Measurements from ENCODE around the gene AUTS2.
"Not testable (repeated sequence)": the region's sequence is repeated elsewhere in the genome, so short reads cannot be mapped to it uniquely, and the experiment has no call there.

AUTS2 gene

GRCh38 chr7:70727861-70728260 lies 1129.6 kb downstream of the AUTS2 start:
- no peak for DNase-seq

DNA sequence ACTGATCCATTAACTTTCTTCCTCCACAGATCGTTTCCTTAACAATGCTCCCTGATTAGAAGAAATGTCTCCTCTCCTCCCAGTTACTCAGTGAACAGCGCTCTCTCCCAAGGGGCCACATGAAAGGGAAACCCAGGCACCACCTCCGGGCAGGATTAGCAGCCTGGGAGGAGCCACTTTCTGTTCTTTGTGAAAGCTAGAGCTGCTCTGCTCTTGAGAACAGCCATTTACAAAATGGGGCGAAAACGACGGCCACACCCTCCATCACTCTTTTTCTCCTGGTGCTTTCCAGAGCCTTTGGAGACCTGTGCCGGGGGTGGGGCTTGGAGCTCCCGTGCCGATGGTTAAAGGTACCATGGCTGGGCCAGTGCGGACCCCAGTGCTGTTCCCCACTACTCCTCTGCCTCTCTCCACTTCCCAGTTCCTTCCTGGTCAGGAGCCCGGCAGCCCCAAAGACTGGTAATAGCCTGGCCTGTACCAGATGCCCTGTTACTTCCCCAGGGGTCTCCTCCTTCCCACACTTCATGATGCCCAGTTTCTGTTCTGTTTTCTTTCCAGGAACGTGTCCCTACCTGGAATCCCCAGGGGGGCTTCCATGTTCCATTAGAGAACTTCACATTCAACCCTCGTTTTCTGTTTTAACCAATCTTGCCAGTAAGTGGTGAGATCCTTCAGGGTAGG lies 1130.7 kb downstream of the AUTS2 start:
- no peak for DNase-seq

DNA sequence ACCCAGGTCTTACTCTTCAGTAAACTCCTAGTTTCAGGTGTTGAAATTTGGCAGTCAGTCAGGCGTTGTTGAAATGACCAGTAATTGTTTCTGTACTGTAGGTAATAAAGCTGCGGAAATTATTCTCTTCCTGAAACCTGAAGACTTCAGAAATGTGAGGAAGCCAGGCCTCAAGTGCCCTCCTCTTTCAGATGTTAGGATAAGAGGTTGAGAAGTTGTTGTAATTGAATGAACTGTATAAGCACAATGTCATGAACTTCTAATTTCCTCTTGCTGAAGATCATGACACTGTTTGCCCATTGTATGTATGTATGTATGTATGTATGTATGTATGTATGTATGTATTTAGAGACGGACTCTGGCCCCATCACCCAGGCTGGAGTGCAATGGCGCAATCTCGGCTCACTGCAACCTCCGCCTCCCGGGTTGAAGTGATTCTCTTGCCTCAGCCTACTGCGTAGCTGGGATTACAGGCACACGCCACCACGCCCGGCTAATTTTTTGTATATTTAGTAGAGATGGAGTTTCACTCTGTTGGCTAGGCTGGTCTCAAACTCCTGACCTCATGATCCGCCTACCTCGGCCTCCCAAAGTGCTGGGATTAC lies 1131.4 kb downstream of the AUTS2 start:
- DNase-seq = not testable (repeated sequence)

- DNase-seq = no peak
Measured at GRCh38 chr7:70730451-70731110, 1132.3 kb downstream of the AUTS2 start.

- DNase-seq = no peak
Measured at GRCh38 chr7:70733090-70733489, 1134.8 kb downstream of the AUTS2 start.

DNA sequence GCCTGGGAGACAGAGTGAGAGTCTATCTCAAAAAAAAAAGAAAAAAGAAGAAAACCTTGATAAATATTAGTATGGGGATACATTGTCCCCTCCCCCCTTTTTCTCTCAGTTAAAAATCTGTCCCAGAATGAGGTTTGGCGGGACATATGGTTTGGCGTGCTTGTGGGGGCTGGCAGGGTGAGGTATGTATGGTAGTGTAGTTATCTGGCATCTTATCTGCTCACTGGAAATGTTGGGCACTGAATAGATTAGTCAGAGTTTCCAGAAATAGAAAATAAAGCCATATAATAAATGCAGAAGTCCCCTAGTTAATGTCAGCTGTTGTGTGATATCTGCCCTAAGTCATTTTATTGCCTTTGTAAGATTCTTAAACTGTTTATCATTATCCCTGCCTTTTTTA lies 1136.1 kb downstream of the AUTS2 start:
- DNase-seq = no peak

DNA sequence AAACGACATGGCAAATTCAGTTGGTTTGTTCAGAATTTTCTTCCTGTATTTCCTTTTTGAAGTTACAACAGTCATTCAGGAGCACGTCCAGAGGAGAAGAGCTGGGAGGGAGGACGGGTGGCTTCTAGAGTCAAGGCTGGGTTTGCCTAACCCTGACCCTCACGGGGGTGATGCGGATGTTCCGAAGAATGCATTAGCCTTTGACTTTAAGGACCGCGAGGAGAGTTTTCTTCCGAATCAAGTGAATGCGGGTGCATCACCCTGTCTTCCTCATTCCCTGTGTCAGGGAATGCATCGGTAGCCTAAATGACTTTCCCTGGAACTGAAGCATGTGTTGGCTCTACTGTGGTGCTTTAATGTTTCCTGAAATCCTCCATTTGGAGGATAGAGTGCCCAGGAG lies 1137.0 kb downstream of the AUTS2 start:
- DNase-seq = no peak

GRCh38 chr7:70736715-70737460 lies 1138.6 kb downstream of the AUTS2 start:
- no peak for DNase-seq

DNA sequence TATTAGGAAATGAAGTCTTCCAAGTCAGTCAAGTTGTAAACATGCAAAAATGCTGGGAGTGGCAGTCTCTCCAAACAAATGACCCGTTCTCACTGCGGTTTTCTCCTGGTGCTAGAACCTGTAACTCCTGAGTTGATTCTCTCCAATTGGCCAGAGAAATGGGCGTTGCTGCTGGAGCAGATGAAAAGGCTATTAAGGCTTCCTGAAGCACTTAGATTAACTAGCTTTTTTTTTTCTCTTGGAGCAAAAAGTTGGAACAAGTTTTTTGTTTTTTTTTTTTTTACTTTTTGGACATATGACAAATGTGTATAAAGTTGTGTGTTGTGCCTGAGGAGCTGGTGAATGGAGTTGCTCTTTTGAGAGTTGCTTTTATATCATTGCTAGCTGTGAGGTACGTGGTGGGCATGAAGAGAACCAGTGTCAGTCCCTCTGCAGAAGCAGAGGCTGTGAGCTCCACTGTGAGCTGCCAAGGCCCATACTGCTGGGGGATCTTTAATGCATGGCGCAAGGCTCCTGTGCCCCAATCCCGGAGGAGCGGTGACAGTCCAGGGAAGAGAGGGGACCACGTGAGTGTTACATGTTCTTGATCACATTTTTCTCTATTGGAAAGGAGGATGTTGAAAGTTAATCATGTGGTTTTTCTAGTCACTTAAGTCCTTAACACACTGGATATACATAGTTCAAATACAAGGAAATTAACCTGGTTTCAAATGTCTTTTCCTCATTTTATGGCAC lies 1140.0 kb downstream of the AUTS2 start:
- DNase-seq = no peak

- no peak for DNase-seq
Measured at GRCh38 chr7:70739646-70740210, 1141.5 kb downstream of the AUTS2 start.

- DNase-seq = no peak
Measured at GRCh38 chr7:70741666-70742065, 1143.4 kb downstream of the AUTS2 start.

DNA sequence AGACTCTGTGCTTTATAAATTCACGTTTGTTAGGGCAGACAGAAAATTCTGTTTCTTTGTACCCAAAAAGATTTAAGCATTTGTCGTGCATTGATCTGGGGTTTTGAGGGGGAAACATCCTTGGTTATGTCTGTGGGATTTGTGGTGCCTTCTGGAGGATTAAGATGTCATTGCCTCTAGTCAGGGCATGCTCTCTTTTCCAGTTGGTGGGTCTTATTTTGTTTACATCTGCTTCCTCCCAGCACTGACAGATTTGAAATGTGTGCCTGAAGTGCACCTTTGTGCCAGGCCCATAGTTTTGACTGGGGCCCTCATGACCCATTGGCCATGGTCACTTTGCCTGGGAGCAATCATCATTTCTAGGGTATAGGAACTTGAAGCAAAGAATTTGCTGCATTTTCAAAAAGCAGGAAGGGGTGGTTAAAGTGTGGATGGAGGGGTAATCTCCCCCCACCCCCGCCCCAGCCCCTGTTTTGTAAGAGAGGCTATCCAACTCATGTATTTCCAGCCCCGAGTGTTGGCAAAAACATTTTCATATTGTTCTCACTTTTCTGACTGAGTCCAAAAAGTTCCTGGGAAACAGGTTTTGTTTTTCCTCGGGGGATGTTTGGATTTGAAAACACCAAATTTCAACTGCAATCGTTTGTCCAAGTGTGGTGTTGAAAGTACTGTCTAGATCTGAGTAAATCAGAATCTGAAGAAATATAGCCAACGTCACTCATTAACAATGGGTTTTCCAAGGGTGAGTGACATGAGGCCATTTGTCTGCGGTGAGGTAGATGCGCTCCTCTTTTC lies 1145.5 kb downstream of the AUTS2 start:
- no peak for DNase-seq

DNA sequence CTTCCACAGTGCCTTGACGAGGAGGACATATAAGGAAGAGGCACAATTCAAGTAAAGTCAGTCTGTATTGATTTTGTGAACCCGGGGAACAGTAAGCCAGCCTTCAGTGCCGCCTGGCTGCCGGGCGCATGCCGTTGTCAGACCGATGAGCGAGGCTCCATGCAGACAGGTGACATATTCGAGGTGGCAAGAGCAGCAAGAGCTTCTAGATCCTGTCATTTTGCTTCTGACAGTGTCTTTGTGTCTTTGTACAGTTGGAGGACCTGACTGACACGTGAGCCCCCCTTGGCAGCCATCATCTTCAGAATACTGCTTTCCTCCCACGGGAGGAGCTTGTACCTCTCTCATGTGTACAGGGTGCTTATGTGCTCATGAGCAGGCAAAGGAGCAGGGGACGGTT lies 1146.2 kb downstream of the AUTS2 start:
- no peak for DNase-seq

GRCh38 chr7:70749831-70750230 lies 1151.6 kb downstream of the AUTS2 start:
- no peak for DNase-seq

- DNase-seq = no peak
Measured at GRCh38 chr7:70751895-70752294, 1153.6 kb downstream of the AUTS2 start.

DNA sequence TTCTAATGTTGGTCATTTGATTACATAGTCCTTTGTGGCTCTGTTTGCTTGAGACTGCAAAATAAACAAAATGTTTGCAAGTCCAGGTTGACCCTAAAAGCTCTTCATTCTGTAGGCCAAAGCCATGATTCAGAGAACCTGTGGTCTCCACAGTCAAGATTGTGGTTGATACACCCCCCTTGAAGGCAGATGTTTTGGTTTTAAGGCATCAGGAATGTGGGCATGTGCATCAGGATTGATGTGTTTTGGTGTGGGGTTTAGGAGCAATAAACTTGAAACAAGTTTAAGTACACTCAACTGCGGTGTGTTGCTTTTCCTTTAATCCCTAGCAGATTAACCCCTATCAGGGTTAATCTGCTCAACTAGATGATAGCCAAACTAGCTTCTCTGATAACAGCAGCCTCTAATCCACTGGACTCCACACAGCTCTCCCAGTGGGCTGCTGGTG lies 1154.5 kb downstream of the AUTS2 start:
- DNase-seq = no peak

- DNase-seq = no peak
Measured at GRCh38 chr7:70756789-70757188, 1158.5 kb downstream of the AUTS2 start.

DNA sequence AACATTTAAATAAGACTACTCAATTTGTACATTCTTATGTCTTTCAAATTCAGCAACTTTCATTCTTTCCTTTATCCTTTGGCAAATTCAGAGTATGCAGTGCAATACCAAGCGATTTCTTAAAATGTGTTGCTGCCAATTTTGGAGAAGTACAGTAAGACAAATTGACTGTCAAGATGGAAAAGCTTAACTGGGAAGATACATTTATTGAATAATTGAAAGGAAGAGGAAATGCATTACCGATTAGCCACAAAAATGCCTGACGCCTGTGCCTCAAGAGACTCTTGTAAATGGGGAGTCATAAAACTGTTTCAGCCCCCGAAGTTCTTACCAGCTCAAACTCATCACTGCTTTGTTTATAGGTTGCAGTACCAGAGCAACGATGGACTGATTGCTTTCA lies 1160.4 kb downstream of the AUTS2 start:
- DNase-seq = no peak

DNA sequence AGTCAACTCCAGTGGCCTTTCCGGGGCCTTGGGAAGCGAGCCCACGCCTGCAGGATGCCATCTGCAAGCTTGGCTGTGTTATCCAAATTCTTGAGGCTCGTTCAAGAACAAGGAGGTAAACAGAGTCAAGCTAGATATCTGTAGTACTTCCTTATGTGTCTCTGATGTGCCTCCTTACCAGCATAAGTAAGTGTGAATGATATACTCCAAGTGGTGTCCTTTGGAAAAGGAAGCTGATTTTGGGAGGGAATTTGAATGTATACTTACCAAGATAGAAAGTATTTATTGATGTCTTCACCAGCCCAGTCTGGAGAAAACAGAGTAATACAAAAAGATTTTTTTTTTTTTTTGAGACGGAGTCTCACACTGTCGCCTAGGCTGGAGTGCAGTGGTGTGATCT lies 1161.4 kb downstream of the AUTS2 start:
- DNase-seq = no peak

DNA sequence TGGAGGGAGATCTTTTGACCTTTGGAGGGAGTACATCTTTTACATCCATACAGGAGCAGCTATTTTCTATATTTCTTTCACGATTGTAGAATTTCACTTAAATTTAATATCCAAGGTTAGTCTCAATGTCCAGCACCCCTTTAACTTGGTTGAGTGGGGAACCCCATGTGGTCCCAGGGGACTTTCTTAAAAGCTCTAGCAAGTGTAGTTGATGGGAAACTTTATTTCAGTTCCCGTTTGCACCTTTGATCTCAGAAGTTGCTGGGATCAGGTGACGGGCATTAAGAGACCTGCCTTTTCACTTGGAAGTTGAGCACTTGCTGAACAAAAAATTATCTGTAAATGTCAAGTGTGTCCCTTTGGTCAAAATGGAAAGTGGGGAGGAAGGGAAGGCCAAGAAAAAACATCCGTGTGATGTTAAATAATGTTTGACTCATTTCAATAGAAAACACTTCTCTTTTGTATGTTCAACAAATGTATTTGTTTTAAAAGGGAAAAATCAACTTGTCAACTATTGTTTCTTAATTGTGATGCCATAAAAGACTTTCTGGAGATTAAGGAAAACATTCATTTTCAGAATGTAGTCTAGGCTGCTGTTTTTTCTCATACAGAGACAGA lies 1163.5 kb downstream of the AUTS2 start:
- no peak for DNase-seq

DNA sequence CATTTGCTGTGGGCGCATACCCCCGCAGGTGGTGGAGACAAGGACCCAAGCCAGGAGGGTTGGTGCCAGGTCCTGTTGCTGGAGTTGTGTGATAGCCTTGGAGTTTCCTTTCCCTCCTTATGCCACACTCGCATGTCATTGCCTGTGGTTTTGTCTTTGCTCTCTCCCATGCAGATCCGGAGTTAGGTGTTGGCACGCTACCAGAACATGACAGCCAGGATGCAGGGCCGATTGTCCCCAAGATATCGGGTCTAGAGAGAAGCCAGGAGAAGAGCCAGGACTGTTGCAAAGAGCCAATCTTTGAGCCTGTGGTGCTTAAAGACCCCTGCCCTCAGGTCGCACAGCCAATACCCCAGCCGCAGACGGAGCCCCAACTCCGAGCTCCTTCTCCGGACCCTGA lies 1164.4 kb downstream of the AUTS2 start:
- no peak for DNase-seq
